NCI-H2196 (cell line): Measurements from ENCODE around the gene CAMK1.
A peak's percentile ranks its signal among the peaks of the same experiment; 100 is the strongest.

Experiments used
- DNase-seq: peaks from one replicate; lab custom pipeline; 2025; ENCODE audit not compliant: unreplicated experiment; lab: John Stamatoyannopoulos, UW

CAMK1 gene

DNA sequence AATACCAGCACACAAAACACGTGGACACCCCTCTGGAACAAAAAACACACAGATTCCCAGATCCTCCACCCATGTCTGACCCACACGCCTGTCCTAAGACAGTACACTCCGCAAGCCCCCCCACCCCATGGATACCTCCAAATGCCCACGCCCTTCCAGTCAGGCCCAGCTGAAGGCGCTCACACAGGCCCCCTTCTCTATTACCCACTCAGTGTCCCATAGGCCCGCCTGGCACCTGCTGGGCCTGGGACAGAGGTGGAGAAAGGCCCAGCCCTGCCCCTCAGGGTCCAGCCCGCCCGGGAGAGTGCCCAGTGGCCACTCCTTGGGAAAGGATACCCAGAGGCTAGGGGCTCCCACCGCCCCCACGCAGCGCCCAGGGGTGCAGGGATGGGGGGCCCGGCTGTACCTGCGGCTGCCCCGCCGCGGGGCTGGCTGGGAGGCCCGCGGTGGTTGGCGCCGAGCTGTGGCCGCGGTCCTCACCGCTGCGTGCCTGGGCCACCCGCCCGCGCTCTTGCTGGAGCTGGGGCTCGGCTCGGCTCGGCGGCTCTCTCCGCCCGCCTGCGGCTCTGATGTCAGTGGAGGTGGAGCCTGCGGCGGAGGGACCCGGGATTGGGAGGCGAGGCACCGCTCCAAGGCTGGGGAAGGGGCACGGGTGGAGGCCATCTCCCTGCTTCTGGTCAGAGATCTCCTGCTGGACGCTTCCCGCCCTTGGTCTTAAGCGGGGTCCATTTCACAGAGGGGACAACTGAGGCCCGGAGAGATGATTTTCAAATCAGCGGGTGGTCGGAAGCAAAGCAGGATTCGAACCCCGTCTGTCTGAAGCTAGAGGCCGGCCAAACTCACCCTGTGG, at the start of gene CAMK1:
CAMK1 (minus strand) TSS at position 522 of the 850 bp plus-strand sequence. CDS start 2,198 bp downstream, outside the sequence.
- DNase-seq = peak; percentile 42

DNA sequence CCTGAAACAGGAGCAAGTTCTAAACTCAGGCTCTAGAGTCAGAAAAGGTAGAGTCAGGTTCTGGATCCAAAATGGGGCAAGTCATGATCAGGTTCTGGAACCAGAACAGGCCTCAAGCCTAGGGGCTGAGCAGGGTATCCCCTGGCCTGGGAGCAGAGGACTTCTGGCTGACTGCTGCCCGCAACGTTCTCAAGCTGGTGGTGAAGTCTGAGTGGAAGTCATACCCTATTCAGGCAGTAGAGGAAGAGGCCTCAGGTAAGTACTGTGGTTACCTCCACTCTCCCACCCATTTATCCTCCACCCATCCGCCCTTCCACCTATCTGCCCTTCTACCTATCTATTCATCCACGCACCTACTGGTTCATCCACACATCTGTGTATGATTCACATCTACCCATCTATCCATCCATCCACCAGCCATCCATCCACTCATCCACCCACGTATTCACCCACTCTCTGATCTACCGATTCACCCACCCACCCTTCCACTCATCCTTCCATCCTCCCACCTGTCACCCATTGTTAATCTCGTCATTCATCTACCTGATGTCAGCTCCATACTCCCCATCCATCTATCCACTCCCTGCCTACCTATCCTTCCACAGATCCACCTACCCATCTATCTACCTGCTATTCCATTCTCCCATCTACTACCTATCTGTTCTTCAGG, 49.1 kb upstream of the CAMK1 start:
- no peak for DNase-seq

DNA sequence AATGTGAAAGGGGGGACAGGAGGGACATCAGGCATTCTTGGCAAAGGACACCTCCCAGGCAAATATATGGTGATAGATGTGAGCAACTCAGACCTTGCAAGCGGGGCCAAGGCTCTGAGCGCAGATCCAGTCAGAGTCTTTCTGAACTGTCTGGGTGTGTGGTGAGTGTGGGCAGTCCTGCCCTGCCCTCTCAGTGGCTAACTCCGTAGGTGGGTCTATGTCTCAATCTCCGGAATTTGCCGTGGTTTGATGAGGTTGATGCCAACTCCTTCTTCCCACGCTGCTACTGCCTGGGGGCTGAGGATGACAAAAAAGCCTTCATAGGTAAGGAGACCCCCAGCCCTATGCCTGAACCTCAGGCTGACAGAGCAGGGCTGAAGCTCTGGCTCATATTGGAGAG, 47.7 kb upstream of the CAMK1 start:
- DNase-seq = no peak

DNA sequence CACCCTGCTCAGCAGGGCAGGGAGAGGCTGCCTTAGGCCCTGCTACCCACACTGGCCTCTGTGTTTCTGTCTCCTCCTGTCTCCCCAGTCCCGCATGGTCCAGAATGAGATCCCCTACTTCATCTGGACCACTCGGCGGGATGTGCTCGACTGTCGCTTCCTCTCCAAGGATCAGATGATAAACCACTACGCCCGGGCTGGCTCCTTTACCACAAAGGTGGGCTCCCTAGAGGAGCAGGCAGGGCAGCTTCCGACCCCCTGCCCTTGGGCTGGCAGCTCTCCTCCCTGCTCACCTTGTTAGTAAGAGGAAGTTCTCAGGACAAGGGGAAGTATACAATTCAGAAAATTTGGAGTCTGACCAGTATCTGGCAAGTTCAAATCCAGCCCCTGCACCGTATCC, 46.2 kb upstream of the CAMK1 start:
- DNase-seq = no peak

DNA sequence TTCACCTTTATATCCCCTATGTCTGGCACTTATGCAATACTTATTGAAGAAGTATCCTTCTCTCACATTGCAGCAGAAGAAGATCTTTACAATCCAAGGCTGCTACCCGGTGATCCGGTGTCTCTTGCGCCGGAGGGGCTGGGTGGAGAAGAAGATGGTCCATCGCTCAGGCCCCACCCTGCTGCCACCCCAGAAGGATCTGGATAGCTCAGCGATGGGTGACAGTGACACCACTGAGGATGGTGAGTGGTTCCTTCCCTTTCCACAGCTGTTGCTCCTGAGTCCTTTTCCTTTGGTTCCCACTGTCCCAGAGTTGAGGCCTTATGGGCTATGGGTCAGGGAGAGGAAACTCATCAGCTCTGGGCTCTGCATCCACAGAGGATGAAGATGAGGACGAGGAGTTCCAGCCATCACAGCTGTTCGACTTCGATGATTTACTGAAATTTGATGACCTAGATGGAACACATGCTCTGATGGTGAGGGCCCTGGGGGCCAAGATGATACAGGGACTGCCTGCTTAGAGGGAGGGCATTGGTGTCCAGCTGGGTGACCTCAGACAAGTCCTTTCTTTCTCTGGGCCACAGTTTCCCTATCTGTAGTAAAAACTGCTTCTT, 43.2 kb upstream of the CAMK1 start:
- no peak for DNase-seq

DNA sequence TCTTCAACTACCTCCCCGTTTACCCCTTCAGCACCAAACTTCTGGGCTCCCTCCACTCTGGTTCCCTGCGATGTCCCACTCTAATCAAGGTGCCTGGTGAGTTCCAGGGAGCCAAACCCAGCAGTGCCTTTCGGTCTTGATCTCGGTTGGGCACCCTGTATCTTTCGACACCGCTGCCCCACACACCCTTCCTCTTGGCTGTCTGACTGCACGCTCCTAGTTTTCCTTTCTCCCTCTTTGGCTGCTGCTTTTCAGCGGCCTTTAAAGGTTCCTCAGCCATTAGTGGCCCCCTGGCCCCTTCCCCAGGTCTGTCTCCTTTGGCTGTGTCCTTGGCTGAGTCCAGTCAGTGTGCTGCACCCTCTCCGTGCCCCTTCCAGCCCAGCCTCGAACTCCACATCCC, 41.1 kb upstream of the CAMK1 start:
- no peak for DNase-seq

DNA sequence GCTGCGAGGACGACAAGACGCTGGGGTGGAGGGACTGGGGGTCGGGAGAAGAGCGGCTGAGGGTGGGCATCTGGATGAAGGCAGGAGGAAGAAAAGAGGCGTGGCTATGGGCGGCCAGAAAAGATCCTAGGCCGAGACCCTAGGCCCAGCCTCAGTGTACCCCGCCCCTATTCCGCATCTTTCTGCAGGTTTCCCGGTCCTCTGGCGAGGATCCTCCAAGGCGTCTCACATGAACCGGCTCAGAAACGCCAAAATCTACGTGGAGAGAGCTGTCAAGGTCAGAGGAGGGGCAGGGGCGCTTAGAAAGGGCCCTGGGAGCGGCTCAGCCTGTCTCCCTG, 40.7 kb upstream of the CAMK1 start:
- no peak for DNase-seq

DNA sequence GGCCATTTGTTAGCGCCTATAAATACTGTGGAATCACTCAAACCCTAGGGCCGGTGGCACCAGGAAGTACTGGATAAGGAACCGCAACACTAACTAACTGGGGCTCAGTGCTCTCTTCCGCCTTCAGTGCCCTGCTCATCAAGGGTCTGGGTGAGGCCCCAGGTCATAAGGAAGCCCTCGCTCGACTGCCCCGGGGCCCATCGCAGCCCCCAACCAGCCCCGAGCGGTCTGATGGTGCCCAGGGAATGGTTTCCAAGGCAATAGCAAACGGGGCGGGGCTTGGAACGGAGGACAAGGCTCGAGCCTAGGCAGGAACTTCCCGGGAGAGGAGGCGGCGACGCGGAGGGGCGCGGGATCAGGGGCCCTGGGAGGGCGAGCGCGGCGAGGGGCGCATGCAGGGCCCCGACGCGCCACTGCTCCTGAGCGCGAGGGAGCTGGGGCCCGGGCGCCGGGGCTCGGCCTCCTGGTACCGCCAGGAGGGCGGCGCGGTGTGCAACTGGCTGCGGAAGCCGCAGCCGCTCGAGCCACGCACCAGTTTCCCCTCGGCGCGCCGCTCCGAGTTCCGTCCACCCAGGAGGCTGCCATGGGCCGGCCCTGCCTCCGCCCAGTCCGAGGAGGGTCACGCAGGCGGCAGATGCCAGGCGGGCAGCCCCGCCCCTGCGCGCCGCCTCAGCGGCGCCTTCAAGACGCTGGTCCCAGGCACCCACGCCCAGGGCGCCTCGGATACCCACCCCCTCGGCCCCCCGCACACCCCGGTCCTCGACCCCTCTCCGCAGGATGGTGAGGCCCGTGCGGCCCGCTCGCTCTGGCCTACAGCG, 40.1 kb upstream of the CAMK1 start, which contains the start of gene TTLL3:
TTLL3 (plus strand) TSS at position 648 of the 818 bp plus-strand sequence. CDS start 400 bp downstream, outside the sequence.
- DNase-seq = peak; percentile 53

DNA sequence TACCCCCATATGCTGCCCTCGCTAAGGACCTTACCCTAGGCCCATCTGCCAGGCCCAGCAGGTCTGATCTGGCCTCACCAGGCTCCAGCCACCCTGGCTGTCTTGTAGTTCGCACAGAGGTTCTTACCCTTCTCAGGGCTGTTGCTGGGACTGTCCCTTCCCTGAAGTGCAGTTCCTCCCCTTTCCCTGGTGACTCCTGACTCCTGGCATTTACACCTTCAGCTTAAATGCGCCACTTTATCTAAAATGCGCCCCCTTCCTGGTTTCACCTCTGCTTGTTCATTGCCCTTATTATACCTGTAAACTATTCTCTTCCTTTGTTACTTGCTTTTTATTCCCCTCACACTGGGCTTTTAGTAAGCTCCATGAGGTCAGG, 39.5 kb upstream of the CAMK1 start:
- DNase-seq = no peak

DNA sequence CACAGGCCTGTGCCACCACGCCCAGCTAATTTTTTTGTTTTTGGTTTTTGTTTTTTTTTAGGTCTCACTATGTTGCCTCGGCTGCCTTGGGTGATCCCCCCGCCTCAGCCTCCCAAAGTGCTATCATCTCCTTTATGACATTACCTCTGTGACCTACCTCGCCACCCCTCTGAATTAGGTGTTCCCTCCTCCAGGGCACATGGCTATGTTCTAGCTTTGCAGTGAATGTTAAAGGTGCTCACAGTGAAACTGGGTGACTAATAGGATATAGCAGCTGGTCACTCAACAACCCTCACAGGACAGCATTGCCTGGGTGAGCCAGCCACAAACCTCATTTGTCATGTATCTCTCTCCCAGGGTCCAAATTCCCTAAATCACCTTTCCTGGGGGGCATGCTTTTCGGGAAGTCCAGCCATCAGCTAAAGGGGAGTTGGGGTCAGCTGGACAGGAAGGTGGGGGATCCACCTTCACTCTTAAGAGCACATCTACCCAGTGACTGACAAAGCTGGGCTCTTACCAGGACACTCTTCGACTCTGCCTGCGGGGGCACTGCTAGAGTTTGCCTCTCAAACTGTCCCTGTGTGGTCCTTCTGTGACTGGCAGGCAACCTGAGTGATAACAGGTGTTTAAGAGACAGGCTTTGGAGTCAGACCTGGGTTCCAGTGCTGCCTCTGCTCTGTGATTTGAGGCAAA, 38.7 kb upstream of the CAMK1 start:
- DNase-seq = peak; percentile 34

DNA sequence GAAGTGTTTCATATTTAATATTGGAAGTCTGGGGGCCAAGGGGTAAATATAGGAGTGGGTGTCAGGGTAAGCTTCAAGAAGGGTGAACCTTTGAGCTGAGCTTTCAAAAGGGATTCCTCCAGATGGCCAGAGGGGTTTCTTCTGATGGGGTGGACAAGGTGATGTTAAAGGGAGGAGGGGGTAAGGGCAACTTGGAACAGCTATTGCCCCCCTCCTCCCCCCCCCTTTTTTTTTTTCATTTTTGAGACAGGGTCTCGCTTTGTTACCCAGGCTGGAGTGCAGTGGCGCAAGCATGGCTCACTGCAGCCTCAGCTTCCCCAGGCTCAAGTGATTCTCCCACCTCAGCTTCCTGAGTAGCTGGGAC, 38.2 kb upstream of the CAMK1 start:
- no peak for DNase-seq

DNA sequence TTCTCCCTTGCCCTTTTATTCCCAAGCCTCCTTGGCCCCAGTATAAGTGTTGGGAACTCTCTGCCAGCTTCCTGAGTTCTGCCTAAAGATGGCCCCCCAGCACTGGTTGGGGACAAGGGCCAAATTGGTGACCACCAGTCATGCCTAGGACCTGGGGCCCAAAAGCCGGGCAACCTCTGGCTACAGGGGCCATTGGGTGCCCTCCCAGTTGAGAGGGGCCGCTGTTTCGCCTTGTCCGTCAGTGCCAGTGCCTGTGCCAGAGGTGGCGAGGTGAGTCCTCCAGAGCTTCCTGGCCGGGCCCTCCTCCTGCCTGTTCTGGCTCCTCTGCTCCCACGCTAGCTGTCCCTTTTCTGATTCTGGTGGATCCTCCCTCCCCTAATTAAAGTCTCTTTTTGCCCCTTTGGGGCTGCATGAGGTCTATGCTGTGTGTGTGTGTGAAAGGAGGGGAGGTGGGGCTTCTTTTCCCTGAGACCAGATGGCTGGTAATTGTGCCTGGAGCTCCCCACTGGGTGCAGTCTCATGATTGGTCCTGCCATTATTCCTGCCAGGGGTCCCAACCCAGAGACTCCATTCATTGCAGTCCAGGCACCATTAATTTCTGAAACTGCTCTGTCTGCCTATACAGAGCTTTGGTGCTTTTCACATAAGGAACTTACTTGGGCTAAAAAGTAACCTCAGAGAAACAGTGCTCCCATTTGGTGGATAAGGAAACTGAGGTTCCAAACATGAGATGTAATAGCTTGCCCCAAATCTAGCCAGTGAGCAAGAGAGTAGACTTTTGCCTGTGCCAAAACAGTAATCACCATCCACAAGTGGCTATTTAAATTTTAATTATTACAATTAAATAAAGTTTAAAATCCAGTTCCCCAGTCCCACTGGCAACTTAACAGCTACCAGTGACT, 37.2 kb upstream of the CAMK1 start:
- DNase-seq = no peak

DNA sequence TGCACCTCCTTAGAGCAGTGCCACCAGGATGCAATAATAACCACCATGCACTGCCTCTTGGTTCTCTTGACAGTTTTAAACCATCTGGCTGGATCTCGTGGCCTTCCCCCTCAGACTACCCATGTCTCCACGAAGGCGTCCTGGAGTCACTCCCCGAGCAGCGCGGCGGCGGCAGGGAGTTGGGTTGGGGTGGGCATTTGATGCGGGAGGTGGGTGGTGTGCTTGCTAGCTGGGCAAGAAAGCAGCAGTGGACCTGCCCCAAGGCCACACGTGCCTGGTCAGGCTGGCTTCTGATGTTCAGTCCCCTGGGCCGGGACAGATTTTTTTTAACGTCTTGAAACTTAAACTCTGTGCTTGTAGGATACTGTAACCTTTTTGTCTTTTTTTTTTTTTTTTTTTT, 36.4 kb upstream of the CAMK1 start:
- no peak for DNase-seq

DNA sequence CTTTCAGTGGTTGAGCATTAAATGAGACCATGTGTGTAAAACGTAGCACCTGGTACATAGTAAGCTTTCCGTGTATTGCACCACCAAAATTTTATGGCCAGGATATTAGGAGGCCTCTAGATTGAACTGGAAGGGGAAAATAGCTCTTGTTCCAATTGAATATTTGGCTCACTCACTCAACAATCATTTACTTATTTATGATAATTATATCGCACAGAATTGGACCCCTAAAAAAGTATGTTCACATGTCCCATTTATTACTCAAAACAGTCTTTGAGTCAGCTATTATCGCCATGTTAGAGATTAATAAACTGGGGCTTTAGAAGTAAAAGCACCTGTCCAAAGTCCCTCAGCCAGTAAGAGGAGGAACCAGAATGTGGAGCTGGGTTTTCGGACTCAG, 35.2 kb upstream of the CAMK1 start:
- DNase-seq = no peak

DNA sequence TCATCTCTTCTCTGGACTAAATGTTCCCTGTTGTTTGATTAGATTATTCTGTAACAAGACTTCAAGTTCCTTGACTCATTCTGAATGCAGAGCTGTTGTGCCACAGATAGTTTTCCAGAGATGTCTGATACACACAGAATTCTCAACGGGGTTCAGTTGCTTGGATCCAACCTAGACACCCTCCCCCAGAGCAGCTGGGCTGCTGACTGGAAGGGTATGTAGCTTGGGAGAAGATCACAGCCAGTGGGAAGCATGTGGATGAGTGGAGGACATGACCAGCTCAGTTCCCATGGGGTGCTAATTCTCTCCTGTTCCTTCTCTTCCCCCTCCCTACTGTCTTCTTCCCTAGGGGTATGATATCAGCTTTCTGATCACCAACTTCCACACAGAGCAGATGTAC, 33.7 kb upstream of the CAMK1 start:
- DNase-seq = no peak

DNA sequence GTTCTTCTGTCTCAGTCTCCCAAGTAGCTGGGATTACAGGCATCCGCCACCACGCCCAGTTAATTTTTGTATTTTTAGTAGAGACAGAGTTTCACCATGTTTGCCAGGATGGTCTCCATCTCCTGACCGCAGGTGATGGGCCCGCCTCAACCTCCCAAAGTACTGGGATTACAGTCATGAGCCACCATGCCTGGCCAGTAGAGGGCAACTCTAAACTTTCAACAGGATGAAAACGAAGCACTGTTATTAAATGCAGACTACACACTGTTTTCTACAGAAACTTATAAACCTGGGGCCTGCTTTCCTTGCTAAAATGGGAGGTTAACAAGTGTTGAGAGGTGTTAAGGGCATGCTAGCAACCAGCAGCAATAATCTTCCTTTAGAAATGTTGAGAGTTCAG, 30.8 kb upstream of the CAMK1 start:
- no peak for DNase-seq

DNA sequence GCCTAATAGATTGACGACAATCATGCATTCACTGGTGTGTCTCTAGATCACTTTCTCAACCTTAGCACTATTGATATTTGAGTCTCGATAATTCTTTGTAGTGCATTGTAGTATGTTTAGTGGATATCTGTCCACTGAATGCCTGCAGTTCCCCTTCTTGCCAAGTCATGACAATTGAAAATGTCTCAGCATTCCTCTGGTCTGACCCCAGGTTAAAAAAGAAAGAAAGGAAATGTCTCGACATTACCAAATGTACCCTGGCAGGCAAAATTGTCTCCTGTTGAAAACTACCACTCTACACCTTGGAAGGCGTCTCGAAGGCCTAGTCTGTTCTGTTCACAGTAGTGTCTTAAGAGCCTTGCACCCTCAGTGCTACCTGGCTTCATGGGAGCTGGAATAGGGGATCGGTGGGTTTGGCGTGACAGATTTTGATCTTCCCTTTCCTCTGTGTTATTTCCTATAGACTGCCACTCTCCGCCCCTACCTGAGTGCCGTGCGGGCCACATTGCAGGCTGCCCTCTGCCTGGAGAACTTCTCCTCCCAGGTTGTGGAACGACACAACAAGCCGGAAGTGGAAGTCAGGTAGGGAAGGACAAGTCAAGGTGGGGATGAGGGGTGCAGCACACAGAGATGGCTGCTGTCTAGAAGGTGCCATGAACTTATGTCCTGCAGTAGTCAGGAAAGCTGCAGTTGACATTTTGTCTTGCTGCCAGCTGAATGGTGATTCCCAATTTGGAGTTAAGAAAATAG, 27.6 kb upstream of the CAMK1 start:
- no peak for DNase-seq

DNA sequence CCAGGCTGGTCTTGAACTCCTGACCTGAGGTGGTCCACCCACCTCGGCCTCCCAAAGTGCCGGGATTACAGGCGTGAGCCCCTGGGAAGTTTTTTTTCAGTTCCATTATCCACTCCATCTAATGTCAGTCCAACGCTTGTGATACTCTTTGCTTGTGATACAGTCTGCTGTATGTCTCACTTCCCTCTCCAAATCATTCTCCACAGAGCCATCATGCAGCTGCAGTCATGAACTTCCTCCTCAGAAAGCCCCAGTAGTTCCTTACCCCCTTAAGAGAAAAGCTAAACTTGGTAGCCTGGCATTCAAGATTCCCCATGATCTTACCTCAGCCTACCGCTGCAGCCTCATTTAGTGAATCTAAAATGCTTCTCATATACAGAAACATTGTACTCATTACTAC, 25.5 kb upstream of the CAMK1 start:
- DNase-seq = no peak

DNA sequence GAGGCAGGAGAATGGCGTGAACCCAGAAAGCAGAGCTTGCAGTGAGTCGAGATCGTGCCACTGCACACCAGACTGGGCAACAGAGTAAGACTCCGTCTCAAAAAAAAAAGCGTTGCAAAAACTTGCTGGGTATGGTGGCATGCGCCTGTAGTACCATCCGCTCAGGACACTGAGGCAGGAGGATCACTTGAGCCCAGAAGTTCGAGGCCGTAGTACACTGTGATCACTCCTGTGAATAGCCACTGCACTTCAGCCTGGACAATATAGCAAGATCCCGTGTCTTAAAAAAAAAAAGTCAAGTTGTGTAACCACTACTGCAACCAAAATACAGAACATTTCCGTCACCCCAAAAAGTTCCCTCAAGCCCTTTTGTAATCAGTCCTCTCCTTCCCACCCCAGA, 24.7 kb upstream of the CAMK1 start:
- DNase-seq = no peak
